Fibroblast of skin of scalp (primary cell): ENCODE data around the gene NOL9.

ENCODE experiments used
- DNase-seq: peaks from one replicate; pipeline ENCODE4 v3.0.0-alpha.2; 2013

Gene NOL9

DNA sequence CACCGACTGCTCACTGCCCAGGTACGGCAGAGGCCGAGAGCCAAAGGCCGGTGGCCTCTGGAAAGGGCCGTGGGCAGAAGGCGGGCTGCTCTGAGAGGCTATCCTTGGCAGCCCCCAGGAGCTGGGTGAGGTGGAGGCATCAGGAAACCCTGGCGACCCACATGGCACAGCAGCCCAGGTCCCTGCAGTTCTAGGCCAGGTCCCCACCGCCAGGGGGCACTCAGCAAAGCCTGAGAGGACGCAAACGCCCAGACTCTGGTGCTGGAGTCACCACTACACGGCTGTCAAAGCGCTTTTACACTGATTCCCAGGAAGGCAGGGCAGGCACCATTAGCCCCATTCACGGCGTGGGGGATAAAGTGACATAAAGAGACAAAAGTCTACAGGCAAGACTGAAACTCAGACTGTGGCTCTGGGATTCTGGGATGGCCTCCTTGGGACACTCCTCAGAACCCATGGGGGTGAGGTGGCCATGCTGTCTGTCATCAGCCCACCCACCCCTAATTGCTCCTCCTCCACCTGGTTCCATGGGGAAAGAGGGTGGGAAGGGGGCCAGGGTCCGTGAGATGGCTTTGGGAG, 67.8 kb downstream of the NOL9 start:
- DNase-seq = peak; percentile 84

DNA sequence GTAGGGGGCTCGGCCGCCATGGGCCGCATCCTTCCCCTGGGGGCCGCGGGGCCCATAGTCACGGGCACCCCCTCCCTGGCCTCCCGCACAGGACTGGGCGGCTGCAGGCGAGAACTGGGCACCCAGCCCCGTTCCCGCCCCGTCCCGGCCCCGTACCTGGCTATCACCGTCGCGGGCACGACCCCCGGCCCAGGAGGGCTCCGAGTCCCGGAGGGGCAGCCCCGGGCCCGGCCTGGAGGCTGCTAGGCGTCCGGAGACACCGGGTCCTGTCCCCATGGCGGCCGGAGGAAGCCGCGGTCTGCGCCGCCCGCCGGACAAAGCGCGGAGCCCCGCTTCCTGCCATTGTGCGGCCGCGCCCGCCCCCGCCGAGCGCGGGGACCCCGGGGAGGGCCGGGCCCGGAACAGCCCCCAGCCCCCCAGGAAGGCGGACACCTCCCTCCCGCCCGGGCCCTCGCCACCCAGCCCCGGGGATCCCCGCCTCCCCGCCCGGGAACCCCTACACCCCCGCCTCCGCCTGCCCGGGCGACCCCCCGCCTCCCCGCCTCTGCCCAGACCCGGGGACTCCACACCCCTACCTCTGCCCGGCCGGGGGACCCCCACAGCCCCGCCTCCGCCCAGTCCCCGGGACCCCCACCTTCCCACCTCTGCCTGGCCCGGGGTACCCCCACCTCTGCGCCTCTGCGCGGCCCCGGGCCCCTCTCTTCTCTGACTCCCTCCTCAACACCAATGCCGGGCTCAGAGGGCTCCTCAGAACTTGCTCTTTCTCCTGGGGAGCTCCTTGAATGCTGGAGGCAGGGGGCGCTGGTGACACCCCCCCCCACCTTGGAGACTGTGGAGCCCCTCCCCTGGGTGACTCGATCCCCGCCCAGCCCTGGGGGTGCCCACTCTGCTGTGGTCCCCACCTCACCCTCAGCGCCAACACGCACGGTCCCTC, 68.9 kb downstream of the NOL9 start:
- DNase-seq = no peak

DNA sequence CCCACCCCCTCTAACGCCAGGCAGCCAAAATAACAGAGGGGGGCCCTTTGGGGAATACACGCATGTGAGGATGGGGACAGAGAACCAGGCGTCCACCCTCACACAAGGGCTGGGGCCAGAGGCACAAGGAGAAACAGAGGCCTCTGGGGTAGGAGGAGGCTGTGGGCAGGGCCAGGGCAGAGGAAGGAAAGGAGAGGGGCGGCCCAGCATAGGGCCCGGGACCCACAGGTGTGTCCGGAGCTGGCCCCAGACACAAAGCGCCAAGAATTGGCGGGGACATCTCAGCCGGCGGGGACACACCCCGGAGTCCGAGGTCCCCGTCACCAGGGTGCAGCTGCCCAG, 69.5 kb downstream of the NOL9 start:
- no peak for DNase-seq

DNA sequence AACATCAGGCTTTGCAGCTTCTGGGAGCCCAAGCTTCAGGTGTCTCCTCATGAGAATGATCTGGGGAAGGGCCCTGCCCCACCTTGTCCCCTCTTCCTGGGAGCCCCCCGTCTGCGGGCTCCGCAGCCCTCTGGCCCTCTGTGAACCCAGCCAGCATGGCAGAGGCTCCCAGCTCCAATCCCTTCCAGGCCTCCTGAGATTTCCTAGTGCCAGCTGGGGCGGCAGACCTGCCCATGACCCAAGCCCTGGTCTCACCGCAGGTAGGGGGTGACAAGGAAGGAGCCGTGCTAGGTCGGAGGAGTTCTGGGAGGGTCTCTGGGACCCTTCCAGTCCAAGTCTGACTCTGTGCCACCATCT, 70.6 kb downstream of the NOL9 start:
- DNase-seq = no peak

DNA sequence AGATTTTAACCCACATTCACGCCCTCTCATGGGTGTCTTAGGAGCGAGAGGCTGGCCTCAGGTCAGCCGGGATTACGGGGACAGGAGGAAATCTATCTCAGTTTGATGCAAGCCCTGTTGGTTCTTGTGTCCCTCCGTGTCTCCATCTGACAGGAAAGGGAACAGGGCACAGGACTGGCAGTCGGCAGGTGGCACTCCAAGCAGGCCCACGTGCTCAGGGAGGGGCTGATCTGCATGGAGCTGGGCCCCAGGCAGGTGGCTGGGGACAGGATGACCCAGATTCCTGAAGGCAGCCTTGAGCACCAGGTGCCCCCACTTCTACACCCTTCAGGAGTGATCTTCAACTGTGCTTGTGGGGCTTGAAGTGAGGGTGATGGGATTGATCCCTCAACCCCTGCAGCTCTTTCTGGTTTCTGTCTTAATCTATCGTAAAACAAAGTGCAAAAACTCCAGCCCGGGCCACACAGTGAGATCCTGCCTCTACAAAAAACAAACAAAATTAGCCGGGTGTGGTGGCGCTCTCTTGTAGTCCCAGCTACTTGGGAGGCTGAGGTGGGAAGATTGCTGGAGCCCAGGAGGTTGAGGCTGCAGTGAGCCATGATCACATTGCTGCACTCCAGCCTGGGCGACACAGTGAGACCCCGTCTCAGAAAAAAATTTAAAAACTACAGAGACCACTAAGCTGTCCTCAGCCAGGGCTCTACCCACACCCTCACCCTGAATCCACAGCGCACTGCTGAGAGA, 71.1 kb downstream of the NOL9 start:
- no peak for DNase-seq

DNA sequence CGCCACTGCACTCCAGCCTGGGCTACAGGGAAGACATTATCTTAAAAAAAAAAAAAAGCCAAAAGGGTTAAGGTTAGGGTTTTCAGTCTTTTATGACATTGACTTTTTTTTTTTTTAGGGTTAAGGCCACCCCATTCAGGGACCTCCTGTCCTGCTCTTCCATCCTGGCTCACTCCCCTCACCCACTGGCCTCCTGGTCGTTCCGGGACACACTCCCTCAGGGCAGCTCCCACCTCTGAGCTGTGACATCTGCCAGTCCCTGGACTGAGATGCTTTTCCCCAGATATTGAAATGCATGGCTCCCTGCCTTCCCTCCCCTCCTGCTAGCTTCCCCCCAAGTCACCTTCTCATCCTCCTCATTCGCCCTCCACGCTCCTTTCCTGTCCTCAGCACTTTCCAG, 72.5 kb downstream of the NOL9 start:
- DNase-seq = no peak

DNA sequence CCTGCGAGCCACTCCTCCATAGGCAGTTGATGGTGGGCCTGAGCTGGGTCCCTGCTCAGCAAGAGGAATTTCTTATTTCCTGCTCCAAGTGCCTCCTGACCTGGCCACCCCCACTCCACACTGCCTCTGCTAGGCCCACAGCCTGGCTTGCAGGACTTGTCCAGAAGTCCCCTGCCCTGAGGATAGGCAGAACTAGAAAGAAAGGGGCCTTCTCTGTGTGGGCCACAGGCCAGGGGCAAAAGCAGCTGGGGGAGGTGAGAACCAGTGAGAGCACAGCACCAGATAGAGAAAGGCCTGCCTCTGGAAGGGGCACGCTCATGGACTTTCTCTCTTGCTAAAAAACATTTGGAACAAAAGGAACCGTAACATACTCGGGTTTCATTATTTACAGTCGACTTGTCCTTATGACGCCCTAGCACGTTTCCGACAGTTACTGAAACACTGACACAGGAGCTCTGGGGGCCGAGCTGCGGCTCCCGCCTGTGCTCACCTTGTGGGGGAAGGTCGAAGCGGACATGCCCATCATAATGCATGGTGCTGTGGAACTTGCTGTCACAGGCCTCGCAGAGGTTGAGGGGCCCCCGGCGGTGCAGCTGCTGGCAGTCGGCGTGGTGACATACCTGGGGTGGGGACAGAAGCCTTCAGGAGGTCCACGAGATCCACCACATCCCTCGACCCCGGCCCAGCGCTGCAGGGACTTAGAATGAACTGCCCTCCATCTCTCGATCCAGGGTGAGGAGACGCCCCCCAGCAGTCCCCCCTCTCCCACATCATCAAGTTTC, 77.1 kb downstream of the NOL9 start:
- DNase-seq = no peak

DNA sequence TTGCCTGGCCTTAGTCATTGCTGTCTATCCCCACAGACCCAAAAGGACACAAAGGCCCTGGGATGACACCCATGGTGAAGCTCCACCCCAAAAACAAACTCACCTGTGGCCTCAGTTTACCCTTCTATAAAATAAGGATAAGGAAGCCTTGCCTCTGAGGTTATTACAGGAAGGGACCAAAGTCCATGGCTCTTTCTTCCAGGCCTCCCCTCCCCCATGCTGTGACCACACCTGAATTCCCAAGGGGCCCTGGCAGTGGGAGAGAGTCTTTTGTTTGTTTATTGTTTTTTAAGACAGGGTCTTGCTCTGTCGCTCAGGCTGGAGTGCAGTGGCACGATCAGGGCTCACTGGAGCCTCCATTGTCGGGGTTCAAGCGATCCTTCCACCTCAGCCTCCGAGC, 77.8 kb downstream of the NOL9 start:
- no peak for DNase-seq

DNA sequence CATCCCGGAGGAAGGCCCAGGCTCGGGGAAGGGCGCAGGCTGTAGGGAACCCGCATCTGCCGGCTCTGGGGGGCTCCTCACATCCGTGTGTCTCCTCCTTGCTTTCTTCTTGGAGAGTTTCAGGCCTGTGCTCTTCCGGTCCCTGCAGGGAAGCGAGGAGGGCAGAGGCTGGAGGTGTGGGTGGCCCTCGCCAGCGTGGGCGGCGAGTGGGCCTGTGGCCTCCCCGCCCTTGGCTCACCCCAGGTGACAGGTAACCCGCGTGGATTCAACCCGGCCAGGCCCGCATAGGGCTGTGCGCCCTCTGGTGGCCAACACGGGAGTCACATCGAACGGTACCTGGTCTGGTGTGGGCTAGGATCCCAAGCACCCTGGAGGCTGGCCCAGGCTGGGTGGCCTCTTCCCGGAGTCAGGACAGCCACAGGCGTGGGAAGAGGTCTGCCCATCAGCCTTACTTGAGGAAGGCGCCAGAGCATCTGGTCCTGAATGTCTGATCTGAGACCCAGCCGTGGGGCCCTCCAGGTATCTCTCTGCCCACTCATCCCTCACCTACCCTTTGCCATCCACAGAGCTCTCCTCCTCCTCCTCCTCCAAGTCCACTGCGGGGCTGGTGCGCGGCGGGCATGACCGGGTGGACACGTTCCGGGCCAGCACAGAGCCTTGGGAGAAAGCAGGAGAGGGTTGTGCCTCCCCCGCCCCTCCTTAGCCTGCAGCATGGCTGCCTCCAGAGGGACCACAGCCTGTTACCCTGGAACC, 78.8 kb downstream of the NOL9 start:
- DNase-seq = peak; percentile 27

DNA sequence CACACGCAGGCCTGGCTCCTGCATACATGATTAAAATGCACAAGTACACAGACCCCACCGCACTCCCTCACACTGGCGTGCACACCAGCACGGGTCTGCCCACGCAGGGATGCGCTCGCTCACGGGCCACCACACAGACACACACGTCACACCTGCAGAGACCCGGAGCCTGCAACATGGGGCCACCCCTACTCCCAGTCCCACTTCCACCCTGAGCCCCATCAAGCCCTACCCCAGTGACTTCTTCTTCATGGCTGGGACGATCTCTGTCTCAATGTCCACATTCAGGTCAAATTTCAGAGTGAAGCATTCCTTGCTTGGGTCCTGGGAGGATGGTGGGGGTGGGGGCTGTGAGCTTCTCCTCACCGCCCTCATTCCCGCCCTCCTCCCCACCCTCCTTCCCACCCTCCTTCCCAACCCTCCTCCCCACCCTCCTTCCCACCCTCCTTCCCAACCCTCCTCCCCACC, 79.5 kb downstream of the NOL9 start:
- no peak for DNase-seq

DNA sequence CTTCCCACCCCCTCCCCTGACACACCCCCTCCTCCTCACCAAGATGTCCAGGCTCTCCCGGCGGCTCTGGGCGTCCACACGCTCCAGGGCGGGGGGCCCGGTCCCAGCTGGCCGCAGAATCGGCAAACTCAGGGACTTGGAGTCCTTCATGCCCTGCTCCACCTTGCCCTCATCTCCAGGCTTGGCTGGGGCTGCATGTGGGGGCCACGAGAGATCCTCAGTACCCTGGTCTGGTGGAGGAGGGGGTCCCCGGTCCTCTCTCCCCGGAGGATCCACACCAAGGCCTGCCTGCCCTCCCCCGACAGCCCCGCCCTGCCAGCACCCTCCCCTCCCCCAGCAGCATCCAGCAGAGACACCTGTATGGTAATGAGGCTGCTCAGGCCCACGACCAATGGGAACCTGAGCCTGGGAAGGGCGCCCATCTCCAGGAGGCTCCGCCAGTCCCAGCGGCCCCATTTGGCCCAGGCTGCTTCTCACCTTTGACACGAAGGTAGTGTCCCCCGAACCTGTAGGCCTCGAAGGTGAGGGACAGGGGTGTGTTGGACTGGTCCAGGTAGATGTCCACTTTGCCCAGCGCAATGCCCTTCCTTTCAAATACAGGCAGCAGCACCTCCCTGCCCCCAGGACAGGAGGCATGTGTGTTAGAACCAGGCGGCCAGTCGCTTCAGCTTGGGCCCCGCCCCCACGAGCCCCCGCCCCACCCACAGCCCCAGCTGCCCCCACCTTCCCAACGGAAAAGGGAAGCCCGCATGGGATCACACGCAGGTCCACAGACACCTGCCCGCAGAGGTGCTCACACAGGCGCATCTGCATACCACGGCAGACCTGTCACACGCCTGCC, 80.1 kb downstream of the NOL9 start:
- no peak for DNase-seq

DNA sequence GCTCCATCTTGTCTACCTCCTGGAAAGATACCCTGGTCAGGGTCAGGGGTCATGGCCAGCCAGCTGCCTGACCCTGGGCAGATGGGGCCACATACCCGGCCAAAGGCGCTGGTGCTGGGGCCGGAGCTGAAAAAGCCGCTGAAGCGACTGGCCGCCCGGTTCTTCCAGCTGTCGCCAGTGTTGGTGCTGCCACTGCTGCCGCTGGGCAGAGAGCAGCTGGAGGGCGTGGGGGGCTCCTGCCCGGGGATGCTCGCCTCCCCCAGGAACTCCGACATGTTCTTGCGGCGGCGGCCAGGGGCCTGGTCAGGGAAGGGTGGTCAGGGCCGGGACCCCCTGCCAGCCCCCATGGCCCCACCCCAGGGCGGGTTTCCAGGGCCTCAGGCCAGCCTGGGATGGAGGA, 81.2 kb downstream of the NOL9 start:
- no peak for DNase-seq

DNA sequence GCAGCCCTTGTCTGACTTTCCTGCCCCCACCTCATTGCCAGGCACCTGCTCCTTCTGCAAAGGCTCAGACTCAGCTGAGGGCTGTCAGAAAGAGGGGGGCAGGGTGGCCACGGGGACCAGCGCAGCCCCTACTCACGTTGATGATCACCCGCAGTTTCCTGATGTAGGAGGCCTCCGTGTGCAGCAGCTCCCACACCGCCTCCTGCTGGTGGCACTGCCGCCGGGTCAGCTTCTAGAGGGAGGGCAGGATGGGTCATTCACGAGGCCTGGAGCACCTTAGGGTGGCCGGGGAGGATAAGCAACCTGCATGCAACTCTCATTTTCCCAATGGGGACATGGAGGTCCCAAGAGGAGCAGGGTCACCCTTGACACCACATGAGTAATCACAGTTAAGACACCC, 81.9 kb downstream of the NOL9 start:
- DNase-seq = no peak

DNA sequence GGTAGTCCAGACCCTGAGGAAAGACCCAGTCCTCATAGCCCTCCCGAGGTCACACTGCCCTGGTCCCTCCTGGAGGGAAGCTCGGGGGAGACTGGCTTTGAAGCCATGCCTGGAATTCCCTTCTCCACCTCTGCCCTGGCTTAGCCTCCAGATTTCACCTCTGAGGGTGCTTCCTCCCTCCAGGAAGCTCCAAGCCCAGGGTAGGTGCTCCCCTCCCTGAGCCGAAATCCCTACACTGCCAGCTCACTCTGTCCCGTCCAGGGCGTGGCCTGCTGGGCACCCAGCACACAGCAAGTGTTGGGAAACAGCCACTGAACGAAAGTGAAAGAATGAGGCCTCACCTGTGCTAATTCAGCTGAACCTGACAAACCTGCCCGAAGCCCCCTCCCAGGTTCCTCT, 82.3 kb downstream of the NOL9 start:
- no peak for DNase-seq
